GM10847 (cell line): ENCODE results near the gene EBF4.

Source experiments
- POLR2A ChIP-seq: IDR thresholded peaks from 2 replicates; pipeline ENCODE4 v1.6.1; 2011; ENCODE audit not compliant: insufficient read length; ENCODE audit errors: extremely low read depth

The EBF4 gene

GRCh38 chr20:2801286-2801728 lies 108.7 kb downstream of the EBF4 start:
- TF ChIP-seq POLR2A: no peak

GRCh38 chr20:2804041-2804828 lies 111.7 kb downstream of the EBF4 start:
- no peak for TF ChIP-seq POLR2A

- no peak for TF ChIP-seq POLR2A
Observed at GRCh38 chr20:2804852-2805688, 112.5 kb downstream of the EBF4 start.

- TF ChIP-seq POLR2A: no peak
Observed at GRCh38 chr20:2805689-2806350, 113.2 kb downstream of the EBF4 start.

GRCh38 chr20:2806351-2806701 lies 113.7 kb downstream of the EBF4 start:
- TF ChIP-seq POLR2A: no peak

GRCh38 chr20:2807019-2807418 lies 114.4 kb downstream of the EBF4 start:
- TF ChIP-seq POLR2A: no peak

- no peak for TF ChIP-seq POLR2A
Observed at GRCh38 chr20:2809690-2810089, 117.1 kb downstream of the EBF4 start.
